GF-D8 (cell line): ENCODE results near the gene CHST2.
"Not testable (repeated sequence)": the region's sequence is repeated elsewhere in the genome, so short reads cannot be mapped to it uniquely, and the experiment has no call there.

Experiments used
- DNase-seq: peaks from one replicate; lab custom pipeline; 2025; lab: John Stamatoyannopoulos, UW

CHST2 gene, protein sequence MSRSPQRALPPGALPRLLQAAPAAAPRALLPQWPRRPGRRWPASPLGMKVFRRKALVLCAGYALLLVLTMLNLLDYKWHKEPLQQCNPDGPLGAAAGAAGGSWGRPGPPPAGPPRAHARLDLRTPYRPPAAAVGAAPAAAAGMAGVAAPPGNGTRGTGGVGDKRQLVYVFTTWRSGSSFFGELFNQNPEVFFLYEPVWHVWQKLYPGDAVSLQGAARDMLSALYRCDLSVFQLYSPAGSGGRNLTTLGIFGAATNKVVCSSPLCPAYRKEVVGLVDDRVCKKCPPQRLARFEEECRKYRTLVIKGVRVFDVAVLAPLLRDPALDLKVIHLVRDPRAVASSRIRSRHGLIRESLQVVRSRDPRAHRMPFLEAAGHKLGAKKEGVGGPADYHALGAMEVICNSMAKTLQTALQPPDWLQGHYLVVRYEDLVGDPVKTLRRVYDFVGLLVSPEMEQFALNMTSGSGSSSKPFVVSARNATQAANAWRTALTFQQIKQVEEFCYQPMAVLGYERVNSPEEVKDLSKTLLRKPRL

DNA sequence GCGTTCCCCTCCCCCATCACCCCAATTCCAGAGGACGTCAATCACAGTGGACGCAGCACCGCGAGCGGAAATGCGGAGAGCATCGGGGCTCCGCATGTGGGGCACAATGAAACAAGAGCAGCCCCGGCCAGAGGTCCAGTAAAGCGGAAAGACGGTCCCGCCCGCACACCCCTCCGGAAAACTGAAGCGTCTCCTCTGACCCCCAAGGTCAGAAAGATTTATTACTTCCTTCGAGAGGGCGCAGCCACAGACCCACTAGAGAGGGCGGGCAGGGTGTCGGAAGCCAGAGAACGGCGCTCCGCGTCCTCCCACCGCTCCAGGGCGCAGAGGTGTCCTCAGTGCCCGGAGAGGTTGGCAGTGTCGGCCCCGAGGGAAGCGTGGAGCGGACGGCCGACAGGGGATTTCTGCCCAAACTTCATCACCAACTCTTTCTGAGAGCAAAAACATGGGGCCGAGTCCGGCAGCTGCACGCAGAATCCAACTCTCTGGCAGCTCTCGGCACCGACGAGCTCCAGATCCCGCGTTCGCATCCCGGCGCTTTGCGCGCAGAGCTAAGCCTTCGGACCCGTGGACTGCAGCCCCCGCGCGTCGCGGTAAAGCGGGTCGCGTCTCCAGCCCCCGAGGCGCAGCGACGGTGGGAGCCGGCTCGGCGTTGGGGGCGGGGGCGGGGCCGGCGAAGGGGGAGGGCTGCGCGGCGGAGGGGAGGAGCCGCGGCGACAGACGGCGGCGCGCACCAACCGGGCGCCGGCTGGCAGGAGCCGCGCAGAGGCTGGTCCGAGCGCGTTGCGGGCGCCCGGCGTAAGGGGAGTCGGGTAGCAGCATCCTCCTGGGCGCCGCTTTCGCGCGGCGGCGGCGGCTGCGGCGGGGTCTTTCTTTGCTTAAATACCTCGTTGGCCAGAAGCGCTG lies at the start of gene CHST2:
CHST2 (plus strand) TSS at position 763 of the 906 bp plus-strand sequence. CDS start 1,046 bp downstream, outside the sequence.
- DNase-seq, result no peak

DNA sequence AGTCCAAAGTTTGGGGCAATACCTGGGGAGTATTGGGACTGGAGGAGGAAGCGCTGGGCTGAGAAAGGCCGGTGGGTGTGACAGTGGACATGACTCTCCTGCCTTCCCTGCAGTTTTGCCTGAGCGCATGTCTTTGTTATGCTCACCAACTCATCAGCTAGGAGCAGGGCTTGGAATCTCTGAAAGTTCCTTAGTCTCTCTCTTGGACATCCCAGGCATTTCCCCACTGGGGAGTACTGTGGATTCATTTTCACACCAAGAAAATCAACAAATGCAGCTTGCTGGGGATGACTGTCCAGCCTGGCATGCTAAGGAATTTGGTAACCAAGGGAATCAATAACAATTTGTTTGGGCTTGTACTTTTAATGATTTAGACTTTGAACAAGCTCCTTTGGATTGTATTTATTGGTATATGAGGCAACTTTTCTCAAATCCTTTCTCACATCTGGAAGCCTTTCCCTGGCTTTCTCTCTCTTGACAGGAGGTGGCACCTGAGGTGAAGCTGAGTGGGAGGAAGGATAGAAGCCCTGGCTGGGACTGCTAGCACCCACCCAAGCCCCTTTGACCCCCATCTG lies 48.5 kb upstream of the CHST2 start:
- DNase-seq, result no peak

DNA sequence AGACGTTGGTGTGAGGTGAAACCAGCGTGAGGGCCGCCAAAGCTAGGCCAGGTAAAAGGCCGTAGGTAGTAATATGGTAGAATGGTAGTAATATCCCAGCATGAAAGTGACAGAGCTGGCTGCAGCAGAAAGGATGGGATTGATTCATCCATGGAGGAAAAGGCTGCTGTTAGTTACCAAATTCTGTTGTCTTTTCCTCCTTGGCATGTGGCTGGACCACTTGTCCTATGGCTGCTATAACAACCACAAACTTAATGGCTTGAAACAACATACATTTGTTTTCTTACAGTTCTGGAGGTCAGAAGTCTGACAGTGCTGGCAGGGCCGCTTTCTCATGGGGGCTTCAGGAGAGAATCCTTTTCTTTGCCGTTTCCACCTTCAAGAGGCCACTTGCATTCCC lies 47.8 kb upstream of the CHST2 start:
- DNase-seq, result no peak

DNA sequence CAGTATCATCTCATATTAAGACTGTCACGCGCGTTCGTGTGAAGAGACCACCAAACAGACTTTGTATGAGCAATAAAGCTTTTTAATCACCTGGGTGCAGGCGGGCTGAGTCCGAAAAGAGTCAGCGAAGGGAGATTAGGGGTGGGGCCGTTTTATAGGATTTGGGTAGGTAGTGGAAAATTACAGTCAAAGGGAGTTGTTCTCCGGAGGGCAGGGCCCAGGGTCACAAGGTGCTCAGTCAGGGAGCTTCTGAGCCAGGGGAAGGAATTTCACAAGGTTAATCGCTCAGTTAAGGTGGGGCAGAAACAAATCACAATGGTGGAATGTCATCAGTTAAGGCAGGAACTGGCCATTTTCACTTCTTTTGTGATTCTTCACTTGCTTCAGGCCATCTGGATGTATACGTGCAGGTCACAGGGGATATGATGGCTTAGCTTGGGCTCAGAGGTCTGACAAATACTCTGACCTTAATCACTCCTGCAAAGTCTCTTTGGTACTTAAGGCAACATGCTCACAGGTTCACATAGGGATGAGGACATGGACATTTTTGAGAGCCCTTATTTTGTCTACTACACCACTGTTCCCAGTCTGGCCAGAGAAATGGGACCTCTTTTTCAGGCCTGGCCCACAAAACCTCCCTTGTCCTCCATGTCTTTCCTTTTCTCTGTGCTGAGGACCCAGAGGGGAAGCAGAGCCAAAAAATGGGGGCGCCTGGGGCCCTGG lies 47.1 kb upstream of the CHST2 start:
- DNase-seq, result not testable (repeated sequence)

DNA sequence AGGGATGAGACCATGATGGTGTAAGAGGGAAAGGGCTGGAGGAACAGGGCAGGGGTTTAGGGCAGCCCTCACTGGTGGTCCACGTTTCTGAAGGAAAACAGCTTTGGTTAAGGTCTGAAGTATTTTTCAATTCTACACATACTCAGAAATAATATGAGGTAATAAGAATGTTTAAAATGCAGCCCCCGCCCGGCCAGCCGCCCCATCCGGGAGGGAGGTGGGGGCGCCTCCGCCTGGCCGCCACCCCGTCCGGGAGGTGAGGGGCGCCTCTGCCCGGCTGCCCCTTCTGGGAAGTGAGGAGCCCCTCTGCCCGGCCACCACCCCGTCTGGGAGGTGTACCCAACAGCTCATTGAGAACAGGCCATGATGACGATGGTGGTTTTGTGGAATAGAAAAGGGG lies 46.0 kb upstream of the CHST2 start:
- DNase-seq, result not testable (repeated sequence)

DNA sequence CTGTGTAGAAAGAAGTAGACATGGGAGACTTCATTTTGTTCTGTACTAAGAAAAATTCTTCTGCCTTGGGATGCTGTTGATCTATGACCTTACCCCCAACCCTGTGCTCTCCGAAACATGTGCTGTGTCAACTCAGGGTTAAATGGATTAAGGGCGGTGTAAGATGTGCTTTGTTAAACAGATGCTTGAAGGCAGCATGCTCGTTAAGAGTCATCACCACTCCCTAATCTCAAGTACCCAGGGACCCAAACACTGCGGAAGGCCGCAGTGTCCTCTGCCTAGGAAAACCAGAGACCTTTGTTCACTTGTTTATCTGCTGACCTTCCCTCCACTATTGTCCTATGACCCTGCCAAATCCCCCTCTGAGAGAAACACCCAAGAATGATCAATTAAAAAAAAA lies 45.6 kb upstream of the CHST2 start:
- DNase-seq, result not testable (repeated sequence)

DNA sequence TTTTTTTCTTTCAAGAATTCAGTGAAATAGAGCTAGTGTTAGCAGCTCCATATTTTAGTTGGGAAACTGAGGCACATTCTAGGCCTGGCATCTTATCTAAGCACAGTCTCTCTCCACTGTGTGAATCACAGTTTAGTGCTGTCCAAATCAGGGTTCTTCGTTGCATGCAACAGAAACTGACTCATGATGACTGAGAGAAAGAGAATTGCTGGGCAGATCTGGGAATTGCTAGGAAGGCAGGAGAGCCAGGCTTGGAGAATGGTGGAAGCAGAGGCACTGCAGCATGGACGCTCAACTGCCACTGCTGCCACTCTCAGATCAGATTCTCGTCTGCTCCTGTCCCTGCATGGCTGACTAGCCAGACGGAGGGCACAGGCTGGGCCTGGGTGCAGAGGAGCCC lies 40.7 kb upstream of the CHST2 start:
- DNase-seq, result no peak

DNA sequence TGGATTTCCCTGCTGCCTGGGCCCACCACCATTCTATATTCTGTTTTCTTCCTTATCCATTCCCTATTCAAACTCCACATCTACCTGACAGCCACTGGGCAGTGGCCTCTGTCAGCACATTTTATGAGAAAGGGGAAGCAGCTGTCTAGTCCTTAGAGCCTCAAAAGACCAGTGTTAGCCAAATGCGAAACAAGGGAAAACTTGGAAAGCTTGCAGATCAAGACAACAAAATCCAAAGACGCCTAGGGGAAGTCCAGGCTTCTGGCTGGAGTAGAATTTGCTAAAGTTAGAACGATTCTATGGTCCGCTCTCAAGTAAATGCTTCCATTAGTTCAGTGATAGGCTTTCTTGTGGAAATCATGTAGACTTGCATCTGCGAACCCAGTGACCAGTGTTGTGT lies 39.4 kb upstream of the CHST2 start:
- DNase-seq, result no peak

DNA sequence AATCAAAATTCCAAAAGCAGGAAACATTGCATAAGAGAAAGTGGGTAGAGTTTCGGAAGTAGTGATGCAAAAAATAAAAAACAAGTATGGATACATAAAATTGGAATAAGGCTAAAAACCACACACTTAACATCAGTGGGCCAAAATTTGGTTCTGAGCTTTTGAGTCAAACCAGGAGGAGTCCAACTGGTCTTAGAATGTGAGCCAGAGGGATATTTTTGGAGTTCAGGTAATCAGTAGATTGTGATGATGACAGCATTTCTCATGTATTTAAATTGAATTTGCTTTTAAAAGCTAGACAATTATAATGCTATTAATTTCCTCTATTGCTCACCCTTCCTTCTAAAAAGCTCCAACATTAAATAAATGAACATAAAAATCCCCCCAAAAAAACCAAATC lies 38.2 kb upstream of the CHST2 start:
- DNase-seq, result no peak

DNA sequence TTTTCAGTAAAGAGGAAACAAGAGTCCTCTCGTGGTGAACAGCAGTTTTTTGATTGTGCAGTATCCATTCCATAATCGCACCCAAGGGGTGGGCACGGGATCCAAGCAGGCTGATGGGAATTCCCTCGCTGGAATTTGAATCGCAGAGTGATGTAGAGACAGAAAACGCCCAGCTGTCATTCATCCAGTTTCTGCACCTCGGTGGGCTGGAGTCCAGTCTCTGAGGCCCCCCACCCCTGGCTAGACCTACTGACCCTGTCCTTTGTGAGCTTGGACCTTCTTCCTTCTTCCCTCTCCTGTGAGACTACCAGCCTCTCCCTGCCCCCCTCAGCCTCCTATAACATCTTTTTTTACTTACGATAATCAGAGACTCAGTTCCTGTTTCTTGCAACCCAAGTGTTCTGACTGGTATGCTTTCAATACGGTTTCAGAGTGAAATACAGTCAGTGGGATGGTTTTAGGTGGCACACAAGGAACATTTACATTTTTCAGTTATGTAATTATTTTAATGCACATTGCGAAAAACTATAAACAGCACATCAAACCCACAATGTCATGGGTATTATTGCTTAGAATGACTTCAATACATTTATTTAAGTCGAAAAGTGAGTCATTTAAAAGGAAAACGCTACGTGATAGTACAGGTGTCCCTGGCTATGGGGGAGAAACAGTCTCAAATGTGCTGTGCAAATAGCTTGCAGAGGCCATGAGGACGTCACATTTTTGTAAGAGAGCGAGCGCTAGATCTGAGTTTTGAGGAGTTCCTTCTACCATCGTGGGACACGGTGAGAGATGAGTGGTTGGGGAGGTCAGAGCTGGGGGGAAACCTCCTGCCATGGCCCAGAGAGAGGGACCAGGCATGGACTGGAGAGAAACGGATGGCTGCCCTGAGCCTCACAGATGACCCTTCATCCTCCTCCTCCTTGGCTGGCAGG lies 37.5 kb upstream of the CHST2 start:
- no peak for DNase-seq

DNA sequence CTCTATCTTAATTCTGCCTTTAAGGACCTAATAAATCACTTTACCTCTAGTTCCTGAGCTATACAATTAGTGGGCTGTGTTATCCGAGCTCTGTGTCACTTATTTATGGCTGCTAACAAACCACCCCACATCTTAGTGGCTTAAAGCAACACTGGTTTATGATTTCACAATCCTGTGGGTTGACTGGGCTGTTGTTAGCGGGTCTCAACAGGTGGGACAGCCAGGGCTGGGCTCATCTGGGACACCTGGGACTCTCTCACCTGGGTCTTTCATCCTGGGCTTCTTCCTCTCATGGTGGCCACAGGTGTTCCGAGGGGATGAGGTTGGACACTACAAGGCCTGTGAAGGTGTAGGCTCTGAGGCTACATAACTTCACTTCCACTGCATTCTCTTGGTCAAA lies 35.8 kb upstream of the CHST2 start:
- no peak for DNase-seq

DNA sequence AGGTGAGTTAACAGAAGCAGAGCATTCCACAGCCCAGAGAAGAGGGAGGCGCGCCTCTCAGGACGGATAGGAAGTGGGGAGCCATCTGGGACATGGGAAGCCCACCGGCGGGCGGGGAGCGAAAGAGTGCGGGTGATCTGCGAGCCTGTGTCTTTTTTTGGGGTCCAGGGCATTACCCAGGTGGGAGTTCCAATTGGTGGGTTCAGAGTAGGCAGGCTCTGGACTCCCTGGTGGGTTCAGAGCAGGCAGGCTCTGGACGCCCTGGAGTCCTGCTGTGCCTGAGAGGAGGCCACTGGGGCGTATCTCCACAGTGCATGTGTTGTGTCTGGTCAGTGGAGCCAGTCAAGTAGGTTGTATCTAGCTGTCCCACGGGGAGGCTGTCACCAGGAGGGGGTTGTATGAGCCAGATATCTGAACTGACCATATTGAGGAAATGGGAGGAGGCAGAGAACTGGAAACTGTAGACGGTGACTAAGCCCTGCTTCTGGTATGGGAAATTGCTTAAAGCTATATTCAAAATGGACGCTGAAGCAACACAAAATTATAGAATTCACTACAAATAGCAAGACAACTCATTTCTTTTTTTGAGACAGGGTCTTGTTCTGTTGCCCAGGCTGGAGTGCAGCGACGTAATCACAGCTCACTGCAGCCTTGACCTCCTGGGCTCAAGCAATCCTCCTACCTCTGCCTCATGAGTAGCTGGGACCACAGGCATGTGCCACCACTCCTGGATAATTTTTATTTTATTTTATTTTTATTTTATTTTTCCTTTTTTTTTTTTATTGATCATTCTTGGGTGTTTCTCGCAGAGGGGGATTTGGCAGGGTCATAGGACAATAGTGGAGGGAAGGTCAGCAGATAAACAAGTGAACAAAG lies 34.5 kb upstream of the CHST2 start:
- DNase-seq, result no peak

DNA sequence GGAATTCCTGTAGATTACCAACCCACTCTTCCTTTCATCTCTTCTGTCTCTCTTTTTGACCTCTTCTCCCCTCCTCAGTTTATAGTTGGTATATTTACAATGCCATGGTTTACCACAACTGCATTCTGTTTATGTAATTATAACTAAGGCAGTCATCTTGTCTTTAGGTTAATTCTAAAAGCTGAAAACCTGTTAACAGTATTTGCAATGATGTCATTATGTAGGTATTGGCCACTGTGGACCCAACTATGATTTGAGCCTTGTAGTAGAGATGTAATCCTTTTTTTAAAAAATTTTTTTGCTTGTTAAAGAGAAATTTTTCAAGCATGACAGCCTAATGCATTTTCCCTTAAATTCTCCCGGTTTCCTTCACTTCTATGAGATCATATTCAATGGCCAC lies 30.7 kb upstream of the CHST2 start:
- no peak for DNase-seq

DNA sequence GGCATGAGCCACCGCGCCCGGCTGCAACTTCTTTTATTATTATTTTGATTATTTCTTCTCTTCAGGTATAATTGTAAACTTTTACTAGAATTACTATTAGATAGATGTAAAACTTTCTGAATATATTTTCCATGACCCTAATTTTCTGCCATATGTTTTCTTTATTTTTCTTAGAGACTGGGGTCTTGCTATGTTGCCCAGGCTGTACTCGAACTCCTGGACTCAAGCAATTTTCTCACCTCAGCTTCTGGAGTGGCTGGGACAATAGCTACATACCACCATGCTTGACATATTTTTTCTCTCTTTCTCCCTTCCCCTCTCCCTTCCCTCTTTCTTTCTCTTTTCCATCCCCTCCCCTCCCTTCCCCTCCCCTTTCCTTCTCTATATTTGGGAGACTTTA lies 29.6 kb upstream of the CHST2 start:
- DNase-seq, result no peak

DNA sequence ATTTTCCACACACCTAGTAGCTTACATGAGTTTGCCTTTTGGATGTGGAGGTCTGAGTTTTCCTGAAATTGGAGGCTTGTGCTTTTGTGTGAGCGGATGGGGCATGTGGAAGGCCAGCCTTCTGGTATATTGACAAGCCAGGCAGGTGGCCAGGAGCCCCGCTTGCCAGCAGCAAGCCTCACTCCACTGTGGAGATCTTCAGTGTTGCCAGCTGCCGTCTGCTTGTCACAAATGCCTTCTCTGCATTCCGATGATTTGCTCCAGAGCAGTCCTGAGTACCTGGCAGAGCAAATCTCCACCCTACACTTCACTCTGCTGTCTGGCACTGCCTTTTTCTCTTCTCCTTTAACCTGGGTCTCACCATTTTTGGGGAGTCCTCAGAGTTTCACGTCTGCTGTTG lies 29.1 kb upstream of the CHST2 start:
- no peak for DNase-seq

DNA sequence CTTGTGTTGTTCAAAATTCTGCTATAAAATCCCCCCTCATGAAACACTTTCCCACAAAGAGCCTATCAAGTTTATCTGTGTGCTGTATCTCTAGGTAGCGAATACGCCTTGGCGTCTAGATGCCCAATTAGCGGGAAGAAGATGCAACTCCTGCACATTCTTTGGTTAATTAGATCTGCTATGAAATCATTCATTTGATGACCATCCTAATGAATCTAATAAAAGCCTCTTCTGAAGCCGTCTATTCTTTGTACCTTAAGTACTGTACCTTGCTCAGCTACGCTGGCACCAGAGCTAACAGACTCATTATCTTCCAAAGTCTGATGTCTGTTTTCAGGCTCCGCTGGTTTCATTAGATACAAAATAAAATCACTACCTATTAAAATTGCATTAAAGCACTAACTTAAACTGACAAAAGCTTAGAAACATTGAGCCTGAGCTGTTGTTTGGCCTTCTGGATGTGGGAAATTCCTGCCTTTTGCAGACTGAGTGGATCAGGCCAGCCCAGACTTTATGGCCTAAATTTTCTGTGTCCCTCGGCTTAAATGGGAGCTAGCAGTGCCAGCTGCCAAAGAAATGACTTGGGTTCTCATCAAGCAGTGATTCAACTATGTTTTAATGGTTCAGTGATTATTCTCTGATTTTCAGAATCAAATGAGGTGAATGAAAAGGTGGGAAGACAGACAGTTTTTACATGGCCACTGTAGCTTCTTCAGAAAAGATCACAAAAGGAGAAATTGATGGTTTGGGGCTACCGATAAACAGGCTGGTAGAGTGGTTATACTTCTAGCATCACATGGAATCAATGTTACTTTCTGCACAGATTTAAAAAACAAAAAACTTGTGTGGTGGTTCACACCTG lies 28.4 kb upstream of the CHST2 start:
- no peak for DNase-seq

DNA sequence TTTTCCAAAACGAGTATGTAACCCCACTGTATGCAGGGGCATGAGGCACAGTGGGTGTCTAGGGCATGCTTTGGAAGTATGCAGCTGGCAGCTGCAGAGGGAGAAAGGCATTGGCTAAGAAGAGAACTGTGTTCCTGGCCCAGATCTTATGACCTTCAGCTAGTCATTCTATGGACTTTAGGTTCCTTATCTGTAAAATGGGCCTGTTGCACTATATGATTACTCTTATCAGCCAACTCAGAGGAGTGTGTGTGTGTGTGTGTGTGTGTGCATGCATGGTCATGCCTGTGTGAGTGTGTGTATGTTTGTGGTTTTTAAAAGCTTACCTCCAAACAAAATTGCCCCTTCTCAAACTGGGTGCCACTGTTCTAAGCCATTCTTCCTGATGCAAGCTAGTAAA lies 27.4 kb upstream of the CHST2 start:
- no peak for DNase-seq

DNA sequence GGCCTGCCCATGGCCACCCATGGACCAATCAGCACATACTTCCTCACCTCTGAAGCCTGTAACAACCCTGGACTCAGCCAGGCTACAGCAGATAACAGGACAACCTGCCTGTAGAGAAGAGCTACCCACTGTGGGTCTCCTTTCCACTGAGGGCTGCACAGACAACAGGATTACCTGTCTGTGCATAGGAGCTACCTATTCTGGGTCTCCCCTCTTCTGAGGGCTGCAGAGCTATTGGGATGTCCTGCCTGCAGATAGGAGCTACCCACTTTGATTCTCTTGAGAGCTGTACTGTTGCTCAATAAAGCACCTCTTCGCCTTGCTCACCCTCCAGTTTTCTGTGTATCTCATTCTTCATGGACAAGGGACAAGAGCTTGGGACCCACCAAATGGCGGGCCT lies 23.8 kb upstream of the CHST2 start:
- DNase-seq, result no peak
